Endothelial cell of umbilical vein (primary cell): ENCODE data around the gene DPYD. TPM values are rescaled to one million over a fixed set of nuclear protein-coding genes. Genes with fewer than 3 reads are reported as not detected.

Experiments
- BruUV-seq: library from RNA; stranded (reverse); fragments of 400-500 nt; replicated peaks from 2 replicates; lab custom pipeline; 2021; lab: Mats Ljungman, UMichigan
- CTCF ChIA-PET: fragments of 300-600, 350-600 bp; sonication (Branson Sonifier 250); formaldehyde crosslinking; loops from one replicate; lab custom pipeline; 2021; ENCODE audit warnings: antibody characterized with exemption, inconsistent platforms; lab: Charles Lee
- POLR2A ChIA-PET: fragments of 300-600, 350-600 bp; sonication (Branson Sonifier 250); formaldehyde crosslinking; loops from one replicate; lab custom pipeline; 2021; ENCODE audit warnings: antibody characterized with exemption, inconsistent platforms; lab: Charles Lee
- DNase-seq: peaks from one replicate; pipeline ENCODE4 v3.0.0-alpha.2; 2011; ENCODE audit warnings: low read depth, low spot score
- FAIRE-seq: peaks from 2 replicates; lab custom pipeline; 2011; peaks lifted over from hg19 to GRCh38; lab: Jason Lieb, UNC
- H2AFZ ChIP-seq: 2 replicates; pipeline ENCODE4 v1.6.0; 2012; ENCODE audit warnings: low read depth, low read length, control low read depth, inconsistent platforms
- H3K27ac ChIP-seq: 2 replicates; pipeline ENCODE4 v1.5.1; 2011; ENCODE audit warnings: low read depth, mild to moderate bottlenecking, control low read depth, low read length, moderate library complexity; ENCODE audit not compliant: insufficient read depth
- H3K27me3 ChIP-seq, 2 experiments: 2 replicates each; pipeline versions ENCODE4 v1.6.0 to v1.6.1; 2011; ENCODE audit warnings: low read length in 2 of 2, mixed read lengths in 1 of 2; ENCODE audit not compliant: control insufficient read depth in 2 of 2, insufficient read depth in 2 of 2
- H3K36me3 ChIP-seq, 2 experiments: 2 replicates in 1 of 2; 3 replicates in 1 of 2; pipeline ENCODE4 v1.5.1; 2011; ENCODE audit warnings: low read length in 2 of 2, mild to moderate bottlenecking in 1 of 2, moderate library complexity in 1 of 2; ENCODE audit not compliant: control insufficient read depth in 2 of 2, insufficient read depth in 2 of 2; ENCODE audit errors: extremely low read depth in 1 of 2
- H3K4me1 ChIP-seq: 3 replicates; pipeline ENCODE4 v1.5.1; 2011; ENCODE audit warnings: mild to moderate bottlenecking, low read length; ENCODE audit not compliant: control insufficient read depth, insufficient read depth; ENCODE audit errors: extremely low read depth
- H3K4me2 ChIP-seq: 2 replicates; pipeline ENCODE4 v1.6.1; 2011; ENCODE audit warnings: low read length, control low read depth, mixed read lengths; ENCODE audit not compliant: insufficient read depth
- H3K4me3 ChIP-seq, 3 experiments: fragments of 200-600 bp in 1 of 3; sonication (generic), shearing (Covaris generic) in 1 of 3; replicated peaks in 1 of 3; 2 replicates each; pipeline ENCODE4 v1.5.1; 2011 to 2016; ENCODE audit warnings: control low read depth in 3 of 3, low read length in 3 of 3, mild to moderate bottlenecking in 2 of 3, inconsistent platforms in 1 of 3, low read depth in 1 of 3, moderate library complexity in 1 of 3; ENCODE audit not compliant: insufficient read depth in 1 of 3
- H3K79me2 ChIP-seq: 2 replicates; pipeline ENCODE4 v1.6.0; 2012; ENCODE audit warnings: low read length, inconsistent platforms; ENCODE audit not compliant: control insufficient read depth, insufficient read depth
- H3K9ac ChIP-seq: replicated peaks from 2 replicates; pipeline ENCODE3; 2011; ENCODE audit warnings: low read length, control low read depth; ENCODE audit not compliant: insufficient read depth; ENCODE audit errors: extremely low read depth
- H3K9me1 ChIP-seq: replicated peaks from 3 replicates; pipeline ENCODE4 v1.6.0; 2011; ENCODE audit warnings: mild to moderate bottlenecking, low read length; ENCODE audit not compliant: control insufficient read depth, insufficient read depth; ENCODE audit errors: extremely low read depth
- H3K9me3 ChIP-seq: replicated peaks from 2 replicates; pipeline ENCODE4 v1.5.1; 2012; ENCODE audit warnings: low read length, inconsistent platforms; ENCODE audit not compliant: control insufficient read depth, insufficient read depth
- H4K20me1 ChIP-seq: replicated peaks from 2 replicates; pipeline ENCODE3; 2011; ENCODE audit warnings: mild to moderate bottlenecking, low read length; ENCODE audit not compliant: control insufficient read depth, insufficient read depth; ENCODE audit errors: extremely low read depth
- CTCF ChIP-seq, 2 donors: IDR thresholded peaks; 1 replicate in 1 of 2; 2 replicates in 1 of 2; pipeline ENCODE4 v1.5.1; 2011; ENCODE audit warnings: low read length in 2 of 2, mild to moderate bottlenecking in 2 of 2, moderate library complexity in 2 of 2, control low read depth in 1 of 2, inconsistent platforms in 1 of 2, low read depth in 1 of 2; ENCODE audit not compliant: insufficient read depth in 1 of 2; ENCODE audit errors: extremely low read depth in 1 of 2
- EZH2 ChIP-seq: IDR thresholded peaks from 2 replicates; pipeline ENCODE4 v1.6.1; 2012; ENCODE audit warnings: borderline replicate concordance, low read depth, mild to moderate bottlenecking, moderate library complexity, low read length, inconsistent platforms; ENCODE audit not compliant: severe bottlenecking
- FOS ChIP-seq: IDR thresholded peaks from 2 replicates; pipeline ENCODE4 v1.6.1; 2011; ENCODE audit warnings: mild to moderate bottlenecking, low read length, moderate library complexity, borderline replicate concordance; ENCODE audit not compliant: insufficient read depth
- GATA2 ChIP-seq: IDR thresholded peaks from 2 replicates; pipeline ENCODE4 v1.7.0; 2011; ENCODE audit warnings: low read depth, mild to moderate bottlenecking, moderate library complexity, mixed read lengths, low read length; ENCODE audit not compliant: insufficient read length, insufficient read depth
- JUN ChIP-seq: IDR thresholded peaks from 2 replicates; pipeline ENCODE4 v1.6.1; 2011; ENCODE audit warnings: borderline replicate concordance, low read depth; ENCODE audit not compliant: insufficient read length, insufficient read depth
- MAX ChIP-seq: IDR thresholded peaks from 2 replicates; pipeline ENCODE4 v1.6.1; 2011; ENCODE audit not compliant: insufficient read depth, insufficient read length
- MYC ChIP-seq: IDR thresholded peaks from one replicate; pipeline ENCODE4 v1.6.1; 2011; ENCODE audit warnings: mild to moderate bottlenecking, low read depth, low read length
- POLR2A ChIP-seq: IDR thresholded peaks from 2 replicates; pipeline ENCODE4 v1.6.1; 2012; ENCODE audit warnings: low read depth, mild to moderate bottlenecking, control low read depth, low read length
- POLR2AphosphoS5 ChIP-seq: IDR thresholded peaks from 2 replicates; pipeline ENCODE4 v1.6.1; 2012; ENCODE audit warnings: low read depth, mild to moderate bottlenecking, control low read depth, low read length, moderate library complexity; ENCODE audit not compliant: insufficient read depth
- dilution Hi-C: fragments of 300-500 bp; cut with MboI; formaldehyde crosslinking; loops from one replicate; pipeline ENCODE4 v1.15.0; 2019; ENCODE audit warnings: low sequenced_read_pairs; ENCODE audit not compliant: extremely low pct_ligation_motif_present
- intact Hi-C: fragments of 100-400 bp; cut with micrococcal nuclease; formaldehyde crosslinking; loops from one replicate; pipeline ENCODE4 v1.10.0; 2022
- polyA plus RNA-seq, 4 experiments: library from polyadenylated mRNA; depleted of rRNA in 3 of 4; stranded (reverse) in 3 of 4; unstranded in 1 of 4; fragments of >200 nt; gene quantifications; 2 replicates each; pipeline versions ENCODE4 v1.2.1 to v1.2.3, GENCODE V29; 2011 to 2012; ENCODE audit warnings: missing spikeins in 1 of 4
- total RNA-seq: library from RNA; stranded (reverse); gene quantifications from 2 replicates; pipeline ENCODE4 v1.2.3, GENCODE V29; 2021

DPYD gene
- total and polyA plus RNA-seq, 2 donors (not counting 3 experiments of a cell fraction or from before 2014, with no cell fraction given), result 4.6 to 15.1 TPM

- FAIRE-seq, result no peak
These were observed 708.2 kb downstream of the DPYD start for GRCh38 chr1:97212671-97213070.

More at GRCh38 chr1:97212671-97213070, 708.2 kb downstream of the DPYD start:
- Histone ChIP-seq H3K79me2 (no peaks in the 10 kb centered on the region), H3K9ac (no peak overlapping the region), H3K27ac (no peak overlapping the region), H3K36me3 (no peaks in the 10 kb centered on the region), H2AFZ (no peak overlapping the region), H3K4me1 (no peaks in the 10 kb centered on the region), H3K4me3 (no peak overlapping the region), H3K27me3 (no peaks in the 10 kb centered on the region), H4K20me1 (no peaks in the 10 kb centered on the region), H3K9me1 (no peaks in the 10 kb centered on the region), H3K4me2 (no peak overlapping the region), H3K9me3 (no peaks in the 10 kb centered on the region)
- intact Hi-C loops (no loop called here), dilution Hi-C loops (no loop called here)
- TF ChIP-seq POLR2A, result no peak
- TF ChIP-seq EZH2, result no peak
- no peak for TF ChIP-seq FOS
- no peak for TF ChIP-seq POLR2AphosphoS5
- no peak for TF ChIP-seq GATA2
- no peak for TF ChIP-seq MAX
- no peak for TF ChIP-seq CTCF (IDR thresholded peaks at IDR 0.05; ENCODE audit: extremely low read depth in 1 of 2, insufficient read depth in 1 of 2, low read depth in 1 of 2, low read length in 2 of 2)
- TF ChIP-seq JUN, result no peak
- TF ChIP-seq MYC, result no peak
- BruUV-seq, result no TSS peak
- ChIA-PET POLR2A (no interaction called here), CTCF (no interaction called here)
- DNase-seq, result no peak
